Vagina (tissue), 2 donors: ENCODE measurements around the gene CAP2.

Experiments
- CTCF ChIP-seq, 3 experiments: fragments of 450-650 bp in 2 of 3; fragments of 200-600 bp in 1 of 3; sonication (generic) in 1 of 3; IDR thresholded peaks; one replicate each; pipeline ENCODE4 v1.5.1; 2017 to 2019; ENCODE audit warnings: antibody characterized with exemption in 3 of 3, mild to moderate bottlenecking in 2 of 3, moderate library complexity in 2 of 3
- POLR2A ChIP-seq, 2 donors: fragments of 450-650 bp; IDR thresholded peaks; one replicate each; pipeline ENCODE4 v1.6.1; 2017; ENCODE audit warnings: antibody characterized with exemption in 2 of 2, mild to moderate bottlenecking in 2 of 2, moderate library complexity in 2 of 2
- POLR2AphosphoS5 ChIP-seq, 2 donors: sonication (generic); formaldehyde crosslinking; IDR thresholded peaks; one replicate each; pipeline ENCODE4 v1.9.0; 2017; ENCODE audit warnings: antibody characterized with exemption in 2 of 2, mild to moderate bottlenecking in 2 of 2, low read depth in 1 of 2; ENCODE audit not compliant: insufficient read depth in 1 of 2

DNA sequence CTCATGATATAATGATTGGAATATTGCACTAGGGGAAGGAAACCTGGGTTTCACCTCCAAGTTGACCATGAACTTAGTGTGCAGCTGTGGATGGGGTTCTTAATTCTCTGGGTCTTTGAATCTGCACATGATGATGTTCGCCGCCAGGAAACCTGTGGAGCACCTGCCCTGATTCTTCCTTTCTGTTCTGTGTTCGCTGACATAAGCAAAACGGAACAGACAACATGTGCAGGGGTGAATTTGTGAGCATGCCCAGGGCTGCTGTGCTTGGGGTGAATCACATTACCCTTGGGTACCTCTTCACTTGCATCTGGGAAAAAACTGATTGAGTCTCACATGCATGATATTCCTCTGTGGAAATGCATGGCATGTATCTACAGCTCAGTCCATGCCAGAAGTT is 48.8 kb downstream of the CAP2 start:
- TF ChIP-seq POLR2AphosphoS5 (IDR thresholded peaks at IDR 0.05; ENCODE audit: insufficient read depth in 1 of 2, low read depth in 1 of 2) (no peak), CTCF (IDR thresholded peaks at IDR 0.05) (no peak), POLR2A (IDR thresholded peaks at IDR 0.05) (no peak)
